ENCODE data around the gene DUSP6.

- TF ChIP-seq SP1 (IDR thresholded peaks at IDR 0.05) = no peak
- no peak for TF ChIP-seq SP1 (CRISPR knock-in tag; IDR thresholded peaks at IDR 0.05)
- TF ChIP-seq ATF2 (CRISPR knock-in tag; IDR thresholded peaks at IDR 0.05) = 0 out of 2 replicates have a peak, but pooled peaks have one; percentile 3
- TF ChIP-seq CEBPB (IDR thresholded peaks at IDR 0.05; ENCODE audit: borderline replicate concordance, low read depth, low read length) = no peak
- no peak for TF ChIP-seq ZNF281 (CRISPR knock-in tag; IDR thresholded peaks at IDR 0.05; ENCODE audit: borderline replicate concordance)
- TF ChIP-seq ZNF609 (CRISPR knock-in tag; IDR thresholded peaks at IDR 0.05; ENCODE audit: borderline replicate concordance) = no peak
- TF ChIP-seq ZNF207 (IDR thresholded peaks at IDR 0.05; ENCODE audit: borderline replicate concordance) = no peak
These were observed 1.0 kb upstream of the DUSP6 start for GRCh38 chr12:89353188-89353822.
